Lower leg skin (tissue), 4 donors: ENCODE data around the gene SUN2. TPM values are rescaled to one million over a fixed set of nuclear protein-coding genes. Genes with fewer than 3 reads are reported as not detected.

Experiments
- DNase-seq, 2 donors: peaks; one replicate each; pipeline ENCODE4 v3.0.0-alpha.2; 2019; ENCODE audit warnings: low spot score in 2 of 2
- H3K4me3 ChIP-seq: fragments of 200-600 bp; sonication (generic); 2 replicates; pipeline ENCODE4 v1.5.1; 2017; ENCODE audit warnings: mild to moderate bottlenecking, low read depth; ENCODE audit not compliant: poor library complexity, severe bottlenecking
- CTCF ChIP-seq, 3 donors: fragments of 450-650 bp; IDR thresholded peaks; one replicate each; pipeline ENCODE4 v1.5.1; 2016; ENCODE audit warnings: antibody characterized with exemption in 3 of 3, mild to moderate bottlenecking in 3 of 3, moderate library complexity in 2 of 3
- POLR2A ChIP-seq, 2 donors: fragments of 450-650 bp; IDR thresholded peaks; one replicate each; pipeline ENCODE4 v1.6.1; 2016 to 2017; ENCODE audit warnings: antibody characterized with exemption in 2 of 2, mild to moderate bottlenecking in 1 of 2, moderate library complexity in 1 of 2
- WGBS, 2 donors: methylation state at CpG; one replicate each; pipeline ENCODE4 v1.1.5; 2018; 5-methylcytosine and 5-hydroxymethylcytosine counted together
- intact Hi-C: fragments of 100-400 bp; cut with DNase I; formaldehyde crosslinking; loops from one replicate; pipeline ENCODE4 v1.15.0; 2023; ENCODE audit warnings: low total_unique reads
- total RNA-seq, 4 donors: library from RNA; depleted of rRNA; stranded (reverse); fragments of >200 nt; gene quantifications; one replicate each; pipeline ENCODE4 v1.1.0, GENCODE V29; 2016

Gene SUN2
- total RNA-seq, 4 donors from 2014 or later: 231 to 344 (median 282) TPM

- TF ChIP-seq CTCF (IDR thresholded peaks at IDR 0.05) (no peak), POLR2A (IDR thresholded peaks at IDR 0.05) (no peak)
- no peak for DNase-seq
- intact Hi-C loops: no loop called here
- 76 to 80% methylated on average over 6 of the region's 6 CpGs for WGBS, 2 donors
- H3K4me3 ChIP-seq: no peak overlapping the region
Measured at GRCh38 chr22:38744981-38745380, 10.8 kb downstream of the SUN2 start.

DNA sequence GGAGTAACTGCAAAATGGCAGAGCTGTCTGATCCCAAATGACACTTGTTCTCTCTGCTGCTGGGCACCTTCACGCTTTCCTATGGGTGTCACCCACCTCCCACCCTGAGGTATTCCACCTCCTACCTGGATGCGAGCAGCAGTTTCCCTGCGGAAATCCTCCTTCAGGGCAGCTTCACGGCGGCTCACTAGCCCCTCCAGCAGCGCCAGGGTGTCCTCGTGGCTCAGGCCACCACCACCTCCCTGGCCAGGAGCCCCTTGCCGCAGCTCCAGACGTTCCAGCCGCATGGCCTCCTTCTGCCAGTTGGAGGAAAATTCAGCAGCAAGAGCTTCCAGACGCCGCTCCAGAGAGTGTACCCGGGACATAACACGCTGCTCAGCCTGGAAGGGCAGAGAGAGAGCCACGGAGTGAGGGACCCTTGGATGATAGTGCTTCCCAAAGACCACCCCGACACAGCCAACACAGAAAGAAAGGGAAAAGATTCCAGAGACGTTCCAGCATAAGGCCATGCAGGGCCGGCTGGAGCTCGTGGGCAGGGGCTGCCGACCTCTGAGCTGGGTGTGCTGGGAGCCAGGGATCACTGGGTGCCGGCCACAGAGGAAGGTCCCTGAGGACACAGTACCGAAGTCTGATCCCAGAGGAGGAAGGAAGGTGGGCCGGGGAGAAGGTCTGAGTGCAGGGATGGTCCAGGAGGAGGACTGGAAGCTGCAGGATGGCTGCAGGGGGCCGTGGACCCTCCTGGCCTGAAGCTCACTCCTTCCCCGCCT lies 13.4 kb downstream of the SUN2 start:
- 94 to 95% methylated on average over 25 of the region's 25 CpGs for WGBS, 2 donors
- no peak for TF ChIP-seq POLR2A (IDR thresholded peaks at IDR 0.05)
- no peak for TF ChIP-seq CTCF (IDR thresholded peaks at IDR 0.05)

GRCh38 chr22:38741576-38741975 lies 14.2 kb downstream of the SUN2 start:
- no peak overlapping the region for H3K4me3 ChIP-seq
- intact Hi-C loops: no loop called here
- TF ChIP-seq CTCF (IDR thresholded peaks at IDR 0.05) (no peak), POLR2A (IDR thresholded peaks at IDR 0.05) (no peak)
- no peak for DNase-seq
- WGBS, 2 donors: 96% methylated on average over 10 of the region's 10 CpGs

More for the DNA sequence above, 13.4 kb downstream of the SUN2 start:
- intact Hi-C loops: no loop called here
- H3K4me3 ChIP-seq: no peak overlapping the region
- no peak for DNase-seq

DNA sequence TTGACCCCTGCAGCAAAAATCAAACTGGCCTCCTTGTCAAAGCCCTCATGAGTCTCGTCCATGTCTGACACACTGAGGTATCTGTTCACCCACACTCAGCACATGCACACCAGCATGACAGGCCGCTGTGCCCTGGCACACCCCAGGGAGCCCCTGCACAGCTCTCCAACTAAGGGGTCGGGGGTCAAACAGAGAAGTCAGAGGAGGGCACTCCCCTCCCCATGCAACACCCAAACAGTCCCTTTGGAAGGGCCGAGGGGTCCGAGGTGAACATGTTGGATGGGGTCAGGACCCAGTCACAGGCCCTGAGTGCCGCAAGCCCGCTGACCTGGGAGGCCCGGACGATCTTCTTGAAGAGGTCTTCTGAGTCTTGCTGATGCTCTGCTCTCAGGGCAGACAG lies 14.6 kb downstream of the SUN2 start:
- TF ChIP-seq POLR2A (IDR thresholded peaks at IDR 0.05): no peak
- TF ChIP-seq CTCF (IDR thresholded peaks at IDR 0.05): no peak
- 90 to 98% methylated on average over 9 of the region's 9 CpGs for WGBS, 2 donors
- no peak for DNase-seq
- intact Hi-C loops: no loop called here
- H3K4me3 ChIP-seq: no peak overlapping the region

- intact Hi-C loops: no loop called here
- no peak for DNase-seq
- 64 to 71% methylated on average over 8 of the region's 8 CpGs for WGBS, 2 donors
- TF ChIP-seq POLR2A (IDR thresholded peaks at IDR 0.05) (no peak), CTCF (IDR thresholded peaks at IDR 0.05) (no peak)
- H3K4me3 ChIP-seq: no peak overlapping the region
Measured at GRCh38 chr22:38740754-38741153, 15.0 kb downstream of the SUN2 start.
